ENCODE data around the gene FAM131C.
A peak's percentile ranks its signal among the peaks of the same experiment; 100 is the strongest.

FAM131C gene

GRCh38 chr1:16101623-16102022 lies 28.2 kb upstream of the FAM131C start:
- peak; percentile 41 for DNase-seq (ENCODE audit: low spot score)

- no peak for DNase-seq (ENCODE audit: low spot score)
Observed at GRCh38 chr1:16099412-16099811, 26.0 kb upstream of the FAM131C start.

- DNase-seq (ENCODE audit: low spot score), result no peak
Observed at GRCh38 chr1:16095447-16095846, 22.0 kb upstream of the FAM131C start.

- no peak for DNase-seq (ENCODE audit: low spot score)
Observed at GRCh38 chr1:16094453-16095158, 21.2 kb upstream of the FAM131C start.

- no peak for DNase-seq (ENCODE audit: low spot score)
Observed at GRCh38 chr1:16093611-16094010, 20.2 kb upstream of the FAM131C start.

- no peak for DNase-seq (ENCODE audit: low spot score)
Observed at GRCh38 chr1:16092923-16093511, 19.6 kb upstream of the FAM131C start.

GRCh38 chr1:16092097-16092922 lies 18.9 kb upstream of the FAM131C start:
- no peak for DNase-seq (ENCODE audit: low spot score)

- DNase-seq (ENCODE audit: low spot score), result no peak
Observed at GRCh38 chr1:16091296-16091695, 17.8 kb upstream of the FAM131C start.

GRCh38 chr1:16090076-16090826 lies 16.8 kb upstream of the FAM131C start:
- no peak for DNase-seq (ENCODE audit: low spot score)

GRCh38 chr1:16088996-16089395 lies 15.5 kb upstream of the FAM131C start:
- no peak for DNase-seq (ENCODE audit: low spot score)

- no peak for DNase-seq (ENCODE audit: low spot score)
Observed at GRCh38 chr1:16088351-16088911, 15.0 kb upstream of the FAM131C start.

GRCh38 chr1:16087733-16088132 lies 14.3 kb upstream of the FAM131C start:
- no peak for DNase-seq (ENCODE audit: low spot score)

- no peak for DNase-seq (ENCODE audit: low spot score)
Observed at GRCh38 chr1:16085522-16085921, 12.1 kb upstream of the FAM131C start.

- no peak for DNase-seq (ENCODE audit: low spot score)
Observed at GRCh38 chr1:16083486-16083885, 10.0 kb upstream of the FAM131C start.

- DNase-seq (ENCODE audit: low spot score), result peak; percentile 81
Observed at GRCh38 chr1:16082283-16083038, 9.0 kb upstream of the FAM131C start.

GRCh38 chr1:16081636-16082035 lies 8.2 kb upstream of the FAM131C start:
- DNase-seq (ENCODE audit: low spot score), result no peak

- no peak for DNase-seq (ENCODE audit: low spot score)
Observed at GRCh38 chr1:16080422-16081150, 7.1 kb upstream of the FAM131C start.

GRCh38 chr1:16078925-16079656 lies 5.6 kb upstream of the FAM131C start:
- peak; percentile 79 for DNase-seq (ENCODE audit: low spot score)

- DNase-seq (ENCODE audit: low spot score), result no peak
Observed at GRCh38 chr1:16077406-16078245, 4.2 kb upstream of the FAM131C start.

All from AG08395 (cell line).